Activated T-helper 1 cell treated with anti-CD3 and anti-CD28 coated beads, Interleukin-12 subunit alpha, Interleukin-12 subunit beta, Interleukin-2, Interleukin-4 antibody, amounts not matched to agents 30 ng/mL and 10 ng/mL and 1 ng/mL, durations not matched to agents 14 hours and 24 hours and 36 hours (primary cell): Measurements from ENCODE around the gene B3GLCT. TPM values are rescaled to one million over a fixed set of nuclear protein-coding genes. Genes with fewer than 3 reads are reported as not detected.

Experiments used
- DNase-seq: peaks from one replicate; pipeline ENCODE4 v3.0.0; 2021; ENCODE audit warnings: low spot score
- H3K27ac Mint-ChIP-seq: one replicate; pipeline ENCODE4 v1.8.0; 2021; ENCODE audit warnings: mild to moderate bottlenecking, mixed read lengths
- H3K27me3 Mint-ChIP-seq: one replicate; pipeline ENCODE4 v1.8.0; 2022; ENCODE audit warnings: mild to moderate bottlenecking, moderate library complexity, mixed read lengths; ENCODE audit not compliant: insufficient read depth
- H3K36me3 Mint-ChIP-seq: one replicate; pipeline ENCODE4 v1.8.0; 2021; ENCODE audit warnings: low read depth, mixed read lengths
- H3K4me1 Mint-ChIP-seq: one replicate; pipeline ENCODE4 v1.8.0; 2021; ENCODE audit warnings: low read depth, mixed read lengths
- H3K4me3 Mint-ChIP-seq: one replicate; pipeline ENCODE4 v1.8.0; 2021; ENCODE audit warnings: mild to moderate bottlenecking, moderate library complexity, mixed read lengths
- H3K9me3 Mint-ChIP-seq: one replicate; pipeline ENCODE4 v1.8.0; 2021; ENCODE audit warnings: mixed read lengths
- intact Hi-C: fragments of 100-400 bp; cut with micrococcal nuclease; formaldehyde crosslinking; loops from one replicate; pipeline ENCODE4 v1.15.1; 2024
- total RNA-seq: library from RNA; stranded (reverse); gene quantifications from 2 replicates; pipeline ENCODE4 v1.2.3, GENCODE V29; 2022

Gene B3GLCT
- total RNA-seq, 1 donor from 2014 or later, result 4.3 TPM

DNA sequence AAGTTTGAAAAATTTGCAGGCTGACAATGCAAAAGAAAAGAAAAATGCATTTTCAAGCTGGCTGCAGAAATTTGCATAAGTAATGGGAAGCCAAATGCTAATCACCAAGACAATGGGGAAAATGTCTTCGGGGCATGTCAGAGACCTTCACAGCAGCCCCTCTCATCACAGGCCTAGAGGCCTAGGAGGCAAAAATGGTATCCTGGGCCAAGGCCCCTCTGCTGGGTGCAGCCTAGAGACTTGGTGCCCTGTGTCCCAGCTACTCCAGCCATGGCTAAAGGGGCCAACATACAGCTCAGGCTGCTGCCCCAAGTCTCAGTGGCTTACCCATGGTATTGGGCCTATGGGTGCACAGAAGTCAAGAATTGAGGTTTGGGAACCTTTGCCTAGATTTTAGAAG lies 155.2 kb downstream of the B3GLCT start:
- H3K27ac Mint-ChIP-seq, result no peak overlapping the region
- H3K27me3 Mint-ChIP-seq, result peaks cover 6% of the 10 kb centered on the region
- H3K4me3 Mint-ChIP-seq, result no peak overlapping the region
- peaks cover 23% of the 10 kb centered on the region for H3K9me3 Mint-ChIP-seq
- DNase-seq, result no peak
- intact Hi-C loops, result no loop called here
- H3K36me3 Mint-ChIP-seq, result no peaks in the 10 kb centered on the region
- H3K4me1 Mint-ChIP-seq, result no peaks in the 10 kb centered on the region

GRCh38 chr13:31356991-31357390 lies 157.2 kb downstream of the B3GLCT start:
- Mint-ChIP-seq H3K36me3 (no peaks in the 10 kb centered on the region), H3K4me3 (no peak overlapping the region), H3K27me3 (peaks cover 6% of the 10 kb centered on the region), H3K4me1 (no peaks in the 10 kb centered on the region), H3K27ac (no peak overlapping the region), H3K9me3 (peaks cover 20% of the 10 kb centered on the region)
- intact Hi-C loops, result no loop called here
- DNase-seq, result no peak

DNA sequence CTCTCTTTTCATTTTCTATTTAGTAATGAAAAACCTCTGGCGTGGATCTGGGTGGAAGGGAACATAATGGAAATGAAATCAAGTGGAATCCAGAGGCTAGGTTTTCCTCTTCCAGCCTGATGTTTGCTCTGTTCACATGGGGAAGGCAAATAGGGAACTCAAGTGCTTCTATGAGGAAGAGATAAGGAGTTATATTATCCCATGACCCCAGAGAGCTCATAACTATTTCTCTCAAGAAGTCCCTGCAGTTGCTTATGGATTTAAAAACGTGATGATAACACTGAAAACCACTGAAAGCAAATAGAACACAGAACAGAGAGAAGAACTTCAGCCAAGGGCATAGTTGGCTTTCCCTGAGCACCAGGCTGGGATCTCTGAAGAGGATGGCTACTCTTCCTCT lies 157.8 kb downstream of the B3GLCT start:
- Mint-ChIP-seq H3K9me3 (peaks cover 20% of the 10 kb centered on the region), H3K27ac (no peak overlapping the region), H3K27me3 (peaks cover 6% of the 10 kb centered on the region), H3K4me1 (no peaks in the 10 kb centered on the region), H3K36me3 (no peaks in the 10 kb centered on the region), H3K4me3 (no peak overlapping the region)
- intact Hi-C loops, result no loop called here
- no peak for DNase-seq

GRCh38 chr13:31361673-31362072 lies 161.9 kb downstream of the B3GLCT start:
- H3K36me3 Mint-ChIP-seq, result no peaks in the 10 kb centered on the region
- intact Hi-C loops, result no loop called here
- no peaks in the 10 kb centered on the region for H3K4me1 Mint-ChIP-seq
- H3K4me3 Mint-ChIP-seq, result no peak overlapping the region
- H3K9me3 Mint-ChIP-seq, result no peaks in the 10 kb centered on the region
- H3K27ac Mint-ChIP-seq, result no peak overlapping the region
- peaks cover 1% of the 10 kb centered on the region for H3K27me3 Mint-ChIP-seq
- no peak for DNase-seq

DNA sequence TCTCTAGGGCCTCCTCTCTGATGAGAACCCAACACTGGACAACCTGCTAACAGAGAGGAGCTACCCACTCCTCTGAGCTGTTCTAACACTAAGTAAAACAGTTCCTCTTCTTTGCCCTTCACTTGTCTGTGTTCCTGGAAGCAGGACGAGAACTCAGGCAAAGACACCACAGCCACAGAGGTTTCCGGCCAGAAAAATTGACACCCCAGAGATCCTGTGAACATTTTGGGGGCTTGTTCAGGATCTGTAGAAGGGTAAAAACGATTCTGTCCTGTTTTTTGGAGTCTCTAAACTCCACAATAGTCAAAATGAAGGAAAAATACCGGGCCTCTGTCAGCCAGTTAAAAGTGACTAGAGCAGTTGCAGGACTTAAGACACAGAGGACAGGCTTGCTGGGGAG lies 165.9 kb downstream of the B3GLCT start:
- Mint-ChIP-seq H3K27ac (no peak overlapping the region), H3K4me1 (no peaks in the 10 kb centered on the region), H3K4me3 (no peak overlapping the region), H3K36me3 (no peaks in the 10 kb centered on the region), H3K27me3 (no peaks in the 10 kb centered on the region), H3K9me3 (no peaks in the 10 kb centered on the region)
- intact Hi-C loops, result no loop called here
- DNase-seq, result no peak

DNA sequence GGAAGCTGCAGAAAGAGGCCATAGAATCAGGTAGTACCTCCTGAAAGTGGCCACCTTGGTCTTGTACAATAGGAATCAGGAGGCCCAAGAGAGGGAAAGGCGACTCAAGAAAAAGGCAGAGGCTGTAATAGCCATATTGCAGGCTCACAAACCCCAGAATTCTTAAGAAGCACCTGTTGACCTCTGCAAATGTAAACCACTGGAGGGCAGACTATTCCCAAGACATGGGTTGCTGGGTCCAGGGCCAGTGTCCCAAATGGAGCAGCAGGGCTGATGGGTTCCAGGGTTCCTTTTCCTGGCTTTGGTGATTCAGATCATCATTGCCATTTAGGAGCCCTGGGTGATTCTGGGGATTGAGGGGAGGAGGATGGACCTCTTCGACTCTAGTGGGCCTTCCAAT lies 167.6 kb downstream of the B3GLCT start:
- Mint-ChIP-seq H3K27ac (no peak overlapping the region), H3K9me3 (no peaks in the 10 kb centered on the region), H3K36me3 (no peaks in the 10 kb centered on the region), H3K4me3 (no peak overlapping the region), H3K27me3 (no peaks in the 10 kb centered on the region), H3K4me1 (no peaks in the 10 kb centered on the region)
- no peak for DNase-seq
- intact Hi-C loops, result no loop called here

- no peaks in the 10 kb centered on the region for H3K36me3 Mint-ChIP-seq
- no peak overlapping the region for H3K27ac Mint-ChIP-seq
- no peaks in the 10 kb centered on the region for H3K4me1 Mint-ChIP-seq
- H3K27me3 Mint-ChIP-seq, result no peaks in the 10 kb centered on the region
- DNase-seq, result no peak
- intact Hi-C loops, result no loop called here
- no peaks in the 10 kb centered on the region for H3K9me3 Mint-ChIP-seq
- no peak overlapping the region for H3K4me3 Mint-ChIP-seq
Measured at GRCh38 chr13:31369213-31369612, 169.4 kb downstream of the B3GLCT start.

DNA sequence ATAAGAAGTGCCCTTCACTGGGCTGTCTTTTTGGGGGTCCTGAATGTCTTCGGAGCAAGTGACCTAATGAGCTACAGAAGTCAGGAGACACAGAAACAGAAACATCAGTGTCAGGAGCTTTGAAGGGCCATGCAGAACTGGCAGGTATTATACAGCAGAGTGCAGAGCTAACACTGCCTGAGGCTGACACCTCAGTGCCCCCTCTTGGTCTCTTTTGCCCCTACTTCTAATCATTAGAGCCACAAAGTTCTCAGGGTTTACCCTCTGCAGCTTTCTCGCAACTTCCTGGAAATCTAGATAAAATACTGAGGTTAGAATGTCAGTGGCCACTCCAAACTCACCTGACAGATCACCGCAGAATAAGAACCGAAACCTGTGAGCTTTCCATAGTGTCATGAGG lies 172.7 kb downstream of the B3GLCT start:
- H3K27ac Mint-ChIP-seq, result no peak overlapping the region
- H3K4me1 Mint-ChIP-seq, result no peaks in the 10 kb centered on the region
- no peaks in the 10 kb centered on the region for H3K36me3 Mint-ChIP-seq
- no peak overlapping the region for H3K4me3 Mint-ChIP-seq
- no peaks in the 10 kb centered on the region for H3K9me3 Mint-ChIP-seq
- DNase-seq, result no peak
- intact Hi-C loops, result no loop called here
- no peaks in the 10 kb centered on the region for H3K27me3 Mint-ChIP-seq

DNA sequence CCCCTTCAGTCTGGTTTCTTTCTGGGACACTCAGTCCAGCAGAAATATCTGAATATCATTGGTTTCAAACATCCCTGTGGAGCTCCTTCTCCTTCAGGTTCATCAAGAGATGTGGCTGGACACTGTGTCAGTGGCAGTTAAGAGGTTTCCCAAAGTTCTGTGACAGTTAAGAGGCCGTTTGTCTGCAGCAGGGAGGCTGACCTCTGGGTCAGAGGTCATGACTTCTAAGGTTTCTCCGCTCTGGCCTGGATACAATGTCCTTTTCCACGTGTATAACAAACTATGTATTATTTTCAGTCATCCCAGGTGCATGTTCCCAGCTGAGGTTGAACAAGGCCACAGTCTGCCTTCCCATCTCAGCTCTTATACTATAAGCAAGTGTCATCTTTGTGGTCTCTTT lies 174.9 kb downstream of the B3GLCT start:
- Mint-ChIP-seq H3K4me3 (no peak overlapping the region), H3K9me3 (no peaks in the 10 kb centered on the region), H3K4me1 (no peaks in the 10 kb centered on the region), H3K27me3 (no peaks in the 10 kb centered on the region), H3K27ac (no peak overlapping the region), H3K36me3 (no peaks in the 10 kb centered on the region)
- intact Hi-C loops, result no loop called here
- DNase-seq, result no peak

- no peaks in the 10 kb centered on the region for H3K9me3 Mint-ChIP-seq
- H3K27me3 Mint-ChIP-seq, result no peaks in the 10 kb centered on the region
- intact Hi-C loops, result no loop called here
- no peaks in the 10 kb centered on the region for H3K4me1 Mint-ChIP-seq
- H3K36me3 Mint-ChIP-seq, result no peaks in the 10 kb centered on the region
- no peak overlapping the region for H3K27ac Mint-ChIP-seq
- no peak overlapping the region for H3K4me3 Mint-ChIP-seq
- no peak for DNase-seq
Measured at GRCh38 chr13:31377946-31378345, 178.2 kb downstream of the B3GLCT start.

DNA sequence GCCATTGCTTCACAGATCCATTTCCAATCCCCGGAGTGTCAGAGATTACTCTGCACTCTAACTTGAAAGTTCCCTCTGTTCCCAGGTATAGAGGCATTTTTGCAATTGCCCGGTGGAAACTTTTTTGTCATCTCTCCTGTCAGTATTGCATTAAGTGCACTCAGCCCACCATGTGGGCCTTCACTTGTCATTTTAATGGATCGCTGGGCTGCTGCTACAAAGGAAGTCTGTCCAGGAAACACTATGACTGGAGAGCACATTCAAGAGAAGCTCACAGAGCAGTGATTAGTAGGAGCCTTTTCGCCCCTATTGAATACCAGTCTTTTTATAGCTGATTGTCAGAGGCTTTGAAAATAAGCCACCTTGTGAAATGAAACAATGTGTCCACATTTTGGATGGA lies 180.9 kb downstream of the B3GLCT start:
- DNase-seq, result no peak
- Mint-ChIP-seq H3K9me3 (no peaks in the 10 kb centered on the region), H3K27me3 (no peaks in the 10 kb centered on the region), H3K27ac (no peak overlapping the region), H3K4me3 (no peak overlapping the region), H3K36me3 (no peaks in the 10 kb centered on the region), H3K4me1 (no peaks in the 10 kb centered on the region)
- intact Hi-C loops, result no loop called here

Other genes starting within 250 kb of the B3GLCT start
- 310 and 326 TPM in 2 replicates for gene HSPH1, start 38.1 kb upstream of the B3GLCT start, total RNA-seq